ENCODE measurements around the gene CTBP2.

DNA sequence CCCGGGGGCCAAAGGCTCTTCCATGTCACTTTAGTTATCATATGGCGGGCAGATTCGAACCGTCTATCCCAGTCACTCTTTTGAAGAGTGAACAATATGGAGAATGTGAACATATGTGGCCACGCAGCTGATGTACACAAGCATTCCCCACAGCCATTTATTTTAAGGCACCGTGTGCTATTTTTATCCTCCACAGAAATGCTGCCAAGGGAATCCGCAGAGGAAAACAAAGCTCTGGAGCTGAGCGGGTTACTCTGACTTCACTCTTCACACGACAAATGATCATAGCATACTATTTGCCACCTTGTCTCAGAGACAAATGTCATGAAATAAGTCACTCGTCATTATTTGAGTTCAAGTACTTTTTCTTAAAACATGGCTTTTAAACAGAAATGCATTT, 100.3 kb downstream of the CTBP2 start:
- TF ChIP-seq, protein P1, sequence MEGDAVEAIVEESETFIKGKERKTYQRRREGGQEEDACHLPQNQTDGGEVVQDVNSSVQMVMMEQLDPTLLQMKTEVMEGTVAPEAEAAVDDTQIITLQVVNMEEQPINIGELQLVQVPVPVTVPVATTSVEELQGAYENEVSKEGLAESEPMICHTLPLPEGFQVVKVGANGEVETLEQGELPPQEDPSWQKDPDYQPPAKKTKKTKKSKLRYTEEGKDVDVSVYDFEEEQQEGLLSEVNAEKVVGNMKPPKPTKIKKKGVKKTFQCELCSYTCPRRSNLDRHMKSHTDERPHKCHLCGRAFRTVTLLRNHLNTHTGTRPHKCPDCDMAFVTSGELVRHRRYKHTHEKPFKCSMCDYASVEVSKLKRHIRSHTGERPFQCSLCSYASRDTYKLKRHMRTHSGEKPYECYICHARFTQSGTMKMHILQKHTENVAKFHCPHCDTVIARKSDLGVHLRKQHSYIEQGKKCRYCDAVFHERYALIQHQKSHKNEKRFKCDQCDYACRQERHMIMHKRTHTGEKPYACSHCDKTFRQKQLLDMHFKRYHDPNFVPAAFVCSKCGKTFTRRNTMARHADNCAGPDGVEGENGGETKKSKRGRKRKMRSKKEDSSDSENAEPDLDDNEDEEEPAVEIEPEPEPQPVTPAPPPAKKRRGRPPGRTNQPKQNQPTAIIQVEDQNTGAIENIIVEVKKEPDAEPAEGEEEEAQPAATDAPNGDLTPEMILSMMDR (IDR thresholded peaks at IDR 0.05) = no peak
- TF ChIP-seq POLR2A (IDR thresholded peaks at IDR 0.05) = no peak
